SK-N-SH (cell line): ENCODE results near the gene RNF32. TPM values are rescaled to one million over a fixed set of nuclear protein-coding genes. Genes with fewer than 3 reads are reported as not detected.

Experiments
- CTCF ChIA-PET: fragments of 300-600, 350-600 bp; formaldehyde crosslinking; extraction: SDS; loops from one replicate; lab custom pipeline; 2021; lab: Yijun Ruan, JAX
- POLR2A ChIA-PET: fragments of 350-600 bp; sonication (Branson Sonifier 250); formaldehyde crosslinking; extraction: SDS; loops from one replicate; lab custom pipeline; 2020; ENCODE audit warnings: antibody characterized with exemption, inconsistent platforms; lab: Yijun Ruan, JAX
- DNase-seq: peaks from one replicate; pipeline ENCODE4 v3.0.0; 2012
- H2AFZ ChIP-seq: fragments of 200-600 bp; sonication (generic); 2 replicates; pipeline ENCODE4 v1.8.1; 2016; ENCODE audit warnings: antibody characterized with exemption, mild to moderate bottlenecking, low read depth
- H3F3A ChIP-seq: fragments of 200-600 bp; sonication (generic); replicated peaks from 2 replicates; pipeline ENCODE3; 2016; ENCODE audit warnings: antibody characterized with exemption, mild to moderate bottlenecking; ENCODE audit not compliant: insufficient read depth
- H3K27ac ChIP-seq, 2 experiments: fragments of 200-500 bp in 1 of 2; fragments of 200-600 bp in 1 of 2; sonication (Bioruptor generic) in 1 of 2; sonication (generic), shearing (Covaris generic) in 1 of 2; 2 replicates each; pipeline versions ENCODE4 v1.5.1 to v1.6.1; 2014 to 2016; ENCODE audit warnings: low read depth in 2 of 2, inconsistent platforms in 1 of 2, low read length in 1 of 2, mild to moderate bottlenecking in 1 of 2, mixed read lengths in 1 of 2
- H3K27me3 ChIP-seq: fragments of 200-600 bp; sonication (generic), shearing (Covaris generic); 2 replicates; pipeline ENCODE4 v1.6.1; 2016; ENCODE audit warnings: mixed run types; ENCODE audit not compliant: insufficient read depth
- H3K36me3 ChIP-seq, 2 experiments: fragments of 200-500 bp in 1 of 2; fragments of 200-600 bp in 1 of 2; sonication (Bioruptor generic) in 1 of 2; sonication (generic) in 1 of 2; replicated peaks in 1 of 2; 2 replicates each; pipeline versions ENCODE3 to v1.5.1; 2014 to 2016; ENCODE audit warnings: low read length in 1 of 2, mild to moderate bottlenecking in 1 of 2; ENCODE audit not compliant: insufficient read depth in 2 of 2, control insufficient read depth in 1 of 2
- H3K4me1 ChIP-seq, 2 experiments: fragments of 200-500 bp in 1 of 2; fragments of 200-600 bp in 1 of 2; sonication (Bioruptor generic) in 1 of 2; sonication (generic), shearing (Covaris generic) in 1 of 2; 2 replicates each; pipeline versions ENCODE4 v1.5.1 to v1.6.1; 2014 to 2016; ENCODE audit warnings: low read depth in 1 of 2, low read length in 1 of 2, mixed run types in 1 of 2; ENCODE audit not compliant: insufficient read depth in 2 of 2, control insufficient read depth in 1 of 2
- H3K4me2 ChIP-seq: fragments of 200-600 bp; sonication (generic), shearing (Covaris generic); 2 replicates; pipeline ENCODE4 v1.6.1; 2017; ENCODE audit warnings: mixed run types
- H3K4me3 ChIP-seq, 2 experiments: fragments of 200-500 bp in 1 of 2; fragments of 200-600 bp in 1 of 2; sonication (Bioruptor generic) in 1 of 2; sonication (generic), shearing (Covaris generic) in 1 of 2; 2 replicates each; pipeline versions ENCODE4 v1.5.1 to v1.8.1; 2014 to 2016; ENCODE audit warnings: low read depth in 2 of 2, inconsistent platforms in 1 of 2, low read length in 1 of 2, mild to moderate bottlenecking in 1 of 2, mixed read lengths in 1 of 2, moderate library complexity in 1 of 2
- H3K79me2 ChIP-seq: fragments of 200-600 bp; sonication (generic); 2 replicates; pipeline ENCODE4 v1.8.1; 2017; ENCODE audit warnings: mild to moderate bottlenecking; ENCODE audit not compliant: insufficient read depth
- H3K9ac ChIP-seq: fragments of 200-600 bp; sonication (generic); 2 replicates; pipeline ENCODE4 v1.6.1; 2017; ENCODE audit warnings: mixed run types
- H3K9me2 ChIP-seq: fragments of 200-600 bp; sonication (generic); 2 replicates; pipeline ENCODE4 v1.6.1; 2017; ENCODE audit warnings: mixed run types
- H3K9me3 ChIP-seq: fragments of 200-600 bp; sonication (generic); 2 replicates; pipeline ENCODE4 v1.6.1; 2017; ENCODE audit warnings: mixed run types, mild to moderate bottlenecking, moderate library complexity
- H4K20me1 ChIP-seq: fragments of 200-600 bp; sonication (generic); 2 replicates; pipeline ENCODE4 v1.6.1; 2017; ENCODE audit warnings: mild to moderate bottlenecking, mixed run types; ENCODE audit not compliant: insufficient read depth
- CHD2 ChIP-seq: fragments of 150-350 bp; IDR thresholded peaks from 2 replicates; pipeline ENCODE4 v1.6.1; 2018; ENCODE audit warnings: low read length; ENCODE audit not compliant: partially characterized antibody
- FOSL2 ChIP-seq: IDR thresholded peaks from 2 replicates; pipeline ENCODE4 v1.4.0; 2012; ENCODE audit warnings: low read depth, mild to moderate bottlenecking, moderate library complexity, borderline replicate concordance
- FOXJ3 ChIP-seq: sonication (generic); formaldehyde crosslinking; IDR thresholded peaks from 2 replicates; pipeline ENCODE4 v1.5.1; 2020; ENCODE audit warnings: mild to moderate bottlenecking, missing genetic modification reagents
- MAX ChIP-seq: IDR thresholded peaks from 2 replicates; pipeline ENCODE4 v1.4.0; 2012; ENCODE audit warnings: low read depth
- MEF2A ChIP-seq: IDR thresholded peaks from 2 replicates; pipeline ENCODE4 v1.4.0; 2012; ENCODE audit warnings: low read depth, borderline replicate concordance
- NFIC ChIP-seq: IDR thresholded peaks from 2 replicates; pipeline ENCODE4 v1.4.0; 2012; ENCODE audit warnings: borderline replicate concordance
- RCOR1 ChIP-seq: fragments of 150-350 bp; IDR thresholded peaks from 2 replicates; pipeline ENCODE4 v1.6.1; 2017; ENCODE audit warnings: antibody characterized with exemption, low read length
- RXRA ChIP-seq: IDR thresholded peaks from 2 replicates; pipeline ENCODE4 v1.4.0; 2012; ENCODE audit warnings: low read depth, mild to moderate bottlenecking, borderline replicate concordance
- TEAD4 ChIP-seq: IDR thresholded peaks from 2 replicates; pipeline ENCODE4 v1.4.0; 2012; ENCODE audit warnings: mild to moderate bottlenecking, borderline replicate concordance; ENCODE audit not compliant: insufficient read depth
- YY1 ChIP-seq: IDR thresholded peaks from 2 replicates; pipeline ENCODE4 v1.4.0; 2012; ENCODE audit warnings: low read depth, mild to moderate bottlenecking
- ZBTB33 ChIP-seq: IDR thresholded peaks from 2 replicates; pipeline ENCODE4 v1.4.0; 2012; ENCODE audit warnings: low read depth, borderline replicate concordance
- WGBS: methylation state at CpG from one replicate; pipeline ENCODE4 v1.1.6; 2017; ENCODE audit warnings: low lambda C conversion rate; 5-methylcytosine and 5-hydroxymethylcytosine counted together
- polyA plus RNA-seq, 3 experiments: library from polyadenylated mRNA; depleted of rRNA; stranded (reverse); fragments of >200 nt; gene quantifications; 2 replicates each; pipeline ENCODE4 v1.2.3, GENCODE V29; 2012
- TF ChIP-seq, protein P1 (sequence below): IDR thresholded peaks from 2 replicates; pipeline ENCODE4 v1.4.0; 2012; ENCODE audit warnings: low read depth, borderline replicate concordance
- TF ChIP-seq, protein P2 (sequence below): fragments of 150-350 bp; IDR thresholded peaks from 2 replicates; pipeline ENCODE4 v1.6.1; 2017; ENCODE audit warnings: antibody characterized with exemption, low read length, low read depth, borderline replicate concordance
- TF ChIP-seq, protein P3 (sequence below): fragments of 200-600 bp; sonication (generic); IDR thresholded peaks from 2 replicates; pipeline ENCODE4 v1.6.1; 2017; ENCODE audit warnings: antibody characterized with exemption, mild to moderate bottlenecking, moderate library complexity
- TF ChIP-seq, protein P4 (sequence below): fragments of 150-350 bp; IDR thresholded peaks from 2 replicates; pipeline ENCODE4 v1.6.1; 2016; ENCODE audit warnings: mild to moderate bottlenecking, low read depth, low read length

The RNF32 gene
- polyA plus RNA-seq, 1 of the 3 experiments (the other 2 are of a cell fraction), result 2.3 TPM

DNA sequence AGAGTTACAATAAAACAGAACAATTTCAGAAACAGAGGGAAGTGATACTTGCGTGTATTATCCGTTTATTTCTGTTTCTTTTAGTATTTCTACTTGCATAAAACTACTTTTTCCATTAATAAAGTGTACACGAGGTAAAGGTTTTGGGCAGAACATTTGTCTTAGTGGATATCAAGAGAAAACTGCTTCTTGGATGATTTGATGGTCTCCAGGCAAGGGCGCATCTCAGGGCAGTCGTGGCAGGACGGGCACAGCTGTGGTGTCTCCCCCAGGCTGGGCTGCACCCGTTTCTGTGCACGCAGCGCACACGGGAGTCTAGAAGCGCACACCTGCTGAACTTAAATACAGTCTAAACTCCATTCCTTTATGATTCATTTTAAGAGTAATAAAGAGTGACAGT, 23.4 kb upstream of the RNF32 start:
- Histone ChIP-seq H3K9ac (no peak overlapping the region), H3K9me2 (no peaks in the 10 kb centered on the region), H3K79me2 (no peaks in the 10 kb centered on the region), H3F3A (no peaks in the 10 kb centered on the region), H2AFZ (no peak overlapping the region), H3K27ac (no peak overlapping the region), H3K36me3 (no peaks in the 10 kb centered on the region), H3K4me2 (peak overlapping the region; percentile 50; the same call in 1 of the 2 replicates), H3K9me3 (no peaks in the 10 kb centered on the region), H3K4me1 (peaks cover 0 to 2% of the 10 kb centered on the region in 2 experiments; a peak in 1 of 4 replicates), H3K4me3 (peak overlapping the region in 1 of 2 experiments; percentile 38; a peak in 2 of 4 replicates), H4K20me1 (no peaks in the 10 kb centered on the region), H3K27me3 (peaks cover 15% of the 10 kb centered on the region; the same call in 1 of the 2 replicates)
- ChIA-PET POLR2A (no interaction called here), CTCF (no interaction called here)
- TF ChIP-seq, protein P1, sequence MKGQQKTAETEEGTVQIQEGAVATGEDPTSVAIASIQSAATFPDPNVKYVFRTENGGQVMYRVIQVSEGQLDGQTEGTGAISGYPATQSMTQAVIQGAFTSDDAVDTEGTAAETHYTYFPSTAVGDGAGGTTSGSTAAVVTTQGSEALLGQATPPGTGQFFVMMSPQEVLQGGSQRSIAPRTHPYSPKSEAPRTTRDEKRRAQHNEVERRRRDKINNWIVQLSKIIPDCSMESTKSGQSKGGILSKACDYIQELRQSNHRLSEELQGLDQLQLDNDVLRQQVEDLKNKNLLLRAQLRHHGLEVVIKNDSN, result no peak
- TF ChIP-seq FOSL2 (no peak), ZBTB33 (no peak), MEF2A (no peak), RXRA (no peak), NFIC (no peak), MAX (no peak), TEAD4 (no peak), CHD2 (no peak), FOXJ3 (no peak), RCOR1 (no peak), YY1 (no peak)
- TF ChIP-seq, protein P2, sequence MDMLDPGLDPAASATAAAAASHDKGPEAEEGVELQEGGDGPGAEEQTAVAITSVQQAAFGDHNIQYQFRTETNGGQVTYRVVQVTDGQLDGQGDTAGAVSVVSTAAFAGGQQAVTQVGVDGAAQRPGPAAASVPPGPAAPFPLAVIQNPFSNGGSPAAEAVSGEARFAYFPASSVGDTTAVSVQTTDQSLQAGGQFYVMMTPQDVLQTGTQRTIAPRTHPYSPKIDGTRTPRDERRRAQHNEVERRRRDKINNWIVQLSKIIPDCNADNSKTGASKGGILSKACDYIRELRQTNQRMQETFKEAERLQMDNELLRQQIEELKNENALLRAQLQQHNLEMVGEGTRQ, result no peak
- TF ChIP-seq, protein P3, sequence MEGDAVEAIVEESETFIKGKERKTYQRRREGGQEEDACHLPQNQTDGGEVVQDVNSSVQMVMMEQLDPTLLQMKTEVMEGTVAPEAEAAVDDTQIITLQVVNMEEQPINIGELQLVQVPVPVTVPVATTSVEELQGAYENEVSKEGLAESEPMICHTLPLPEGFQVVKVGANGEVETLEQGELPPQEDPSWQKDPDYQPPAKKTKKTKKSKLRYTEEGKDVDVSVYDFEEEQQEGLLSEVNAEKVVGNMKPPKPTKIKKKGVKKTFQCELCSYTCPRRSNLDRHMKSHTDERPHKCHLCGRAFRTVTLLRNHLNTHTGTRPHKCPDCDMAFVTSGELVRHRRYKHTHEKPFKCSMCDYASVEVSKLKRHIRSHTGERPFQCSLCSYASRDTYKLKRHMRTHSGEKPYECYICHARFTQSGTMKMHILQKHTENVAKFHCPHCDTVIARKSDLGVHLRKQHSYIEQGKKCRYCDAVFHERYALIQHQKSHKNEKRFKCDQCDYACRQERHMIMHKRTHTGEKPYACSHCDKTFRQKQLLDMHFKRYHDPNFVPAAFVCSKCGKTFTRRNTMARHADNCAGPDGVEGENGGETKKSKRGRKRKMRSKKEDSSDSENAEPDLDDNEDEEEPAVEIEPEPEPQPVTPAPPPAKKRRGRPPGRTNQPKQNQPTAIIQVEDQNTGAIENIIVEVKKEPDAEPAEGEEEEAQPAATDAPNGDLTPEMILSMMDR, result no peak
- TF ChIP-seq, protein P4, sequence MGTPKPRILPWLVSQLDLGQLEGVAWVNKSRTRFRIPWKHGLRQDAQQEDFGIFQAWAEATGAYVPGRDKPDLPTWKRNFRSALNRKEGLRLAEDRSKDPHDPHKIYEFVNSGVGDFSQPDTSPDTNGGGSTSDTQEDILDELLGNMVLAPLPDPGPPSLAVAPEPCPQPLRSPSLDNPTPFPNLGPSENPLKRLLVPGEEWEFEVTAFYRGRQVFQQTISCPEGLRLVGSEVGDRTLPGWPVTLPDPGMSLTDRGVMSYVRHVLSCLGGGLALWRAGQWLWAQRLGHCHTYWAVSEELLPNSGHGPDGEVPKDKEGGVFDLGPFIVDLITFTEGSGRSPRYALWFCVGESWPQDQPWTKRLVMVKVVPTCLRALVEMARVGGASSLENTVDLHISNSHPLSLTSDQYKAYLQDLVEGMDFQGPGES, result no peak
- 83% methylated on average over 11 of the region's 11 CpGs for WGBS
- no peak for DNase-seq
